HepG2 (cell line): ENCODE results near the gene HYLS1. TPM values are rescaled to one million over a fixed set of nuclear protein-coding genes. Genes with fewer than 3 reads are reported as not detected.

ENCODE experiments used
- ATAC-seq: fragments of 200-7000 bp; cut with Tn5 transposase; 3 replicates; pipeline ENCODE4 v1.9.1; 2020; ENCODE audit warnings: mild to moderate bottlenecking, moderate library complexity
- Bru-seq: library from RNA; stranded (reverse); fragments of 400-500 nt; gene quantifications from one replicate; lab custom pipeline; 2021; lab: Mats Ljungman, UMichigan
- BruChase-seq, 2 experiments: library from RNA; stranded (reverse); fragments of 400-500 nt; gene quantifications; one replicate each; lab custom pipeline; 2021; lab: Mats Ljungman, UMichigan
- BruUV-seq: library from RNA; stranded (reverse); fragments of 400-500 nt; replicated peaks from 2 replicates; lab custom pipeline; 2021; lab: Mats Ljungman, UMichigan
- CTCF ChIA-PET: fragments of 300-600 bp; formaldehyde crosslinking; extraction: SDS; loops from one replicate; lab custom pipeline; 2021; ENCODE audit warnings: low total read pairs, inconsistent platforms, low intra/inter-chr PET ratio; lab: Yijun Ruan, JAX
- POLR2A ChIA-PET: fragments of 350-600 bp; sonication (Branson Sonifier 250); formaldehyde crosslinking; loops from one replicate; lab custom pipeline; 2020; ENCODE audit warnings: antibody characterized with exemption, inconsistent platforms; lab: Yijun Ruan, JAX
- DNase-seq: peaks from one replicate; pipeline ENCODE4 v3.0.0-alpha.2; 2015; ENCODE audit warnings: low spot score
- FAIRE-seq: peaks from 3 replicates; lab custom pipeline; 2011; peaks lifted over from hg19 to GRCh38; lab: Jason Lieb, UNC
- H2AFZ ChIP-seq: one replicate; pipeline ENCODE4 v1.6.1; 2011; ENCODE audit warnings: low read length, inconsistent platforms
- H3K27ac ChIP-seq: fragments of 300-600 bp; 3 replicates; pipeline ENCODE4 v1.8.0; 2011; ENCODE audit warnings: mixed run types, mild to moderate bottlenecking, mixed read lengths, low read length, inconsistent platforms; ENCODE audit not compliant: insufficient read depth; ENCODE audit errors: extremely low read length
- H3K27me3 ChIP-seq, 2 experiments: fragments of 200-600 bp in 1 of 2; 2 replicates in 1 of 2; 3 replicates in 1 of 2; pipeline versions ENCODE4 v1.6.0 to v1.8.0; 2011; ENCODE audit warnings: low read length in 2 of 2, mild to moderate bottlenecking in 2 of 2, moderate library complexity in 2 of 2, inconsistent platforms in 1 of 2; ENCODE audit not compliant: insufficient read depth in 2 of 2, control insufficient read depth in 1 of 2
- H3K36me3 ChIP-seq, 2 experiments: fragments of 200-600 bp in 1 of 2; replicated peaks in 1 of 2; 2 replicates in 1 of 2; 3 replicates in 1 of 2; pipeline versions ENCODE4 v1.5.1 to v1.8.0; 2011; ENCODE audit warnings: low read length in 2 of 2, inconsistent platforms in 1 of 2; ENCODE audit not compliant: insufficient read depth in 2 of 2, control insufficient read depth in 1 of 2
- H3K4me1 ChIP-seq: 2 replicates; pipeline ENCODE4 v1.5.1; 2012; ENCODE audit warnings: low read length, inconsistent platforms; ENCODE audit not compliant: insufficient read depth
- H3K4me2 ChIP-seq: 2 replicates; pipeline ENCODE4 v1.6.0; 2011; ENCODE audit warnings: low read depth, low read length, inconsistent platforms
- H3K4me3 ChIP-seq, 3 experiments: fragments of 200-600 bp in 1 of 3; sonication (generic), shearing (Covaris generic) in 1 of 3; replicated peaks in 1 of 3; 2 replicates each; pipeline ENCODE4 v1.5.1; 2011 to 2016; ENCODE audit warnings: low read length in 3 of 3, inconsistent platforms in 2 of 3, low read depth in 2 of 3, mild to moderate bottlenecking in 2 of 3, control low read depth in 1 of 3, mixed read lengths in 1 of 3; ENCODE audit not compliant: insufficient read depth in 1 of 3
- H3K79me2 ChIP-seq: one replicate; pipeline ENCODE4 v1.6.1; 2011; ENCODE audit warnings: low read length, inconsistent platforms; ENCODE audit not compliant: insufficient read depth
- H3K9ac ChIP-seq: 2 replicates; pipeline ENCODE4 v1.6.0; 2011; ENCODE audit warnings: mild to moderate bottlenecking, low read depth, low read length, inconsistent platforms; ENCODE audit not compliant: insufficient read depth
- H3K9me3 ChIP-seq: 2 replicates; pipeline ENCODE4 v1.5.1; 2012; ENCODE audit warnings: mild to moderate bottlenecking, low read length
- H4K20me1 ChIP-seq: 2 replicates; pipeline ENCODE4 v1.6.0; 2011; ENCODE audit warnings: inconsistent platforms, mild to moderate bottlenecking, low read length, moderate library complexity; ENCODE audit not compliant: insufficient read depth
- CHCHD3 ChIP-seq: sonication (generic); formaldehyde crosslinking; IDR thresholded peaks from 2 replicates; pipeline ENCODE4 v1.8.0; 2022; ENCODE audit warnings: mild to moderate bottlenecking, missing genetic modification reagents, moderate library complexity
- ELF3 ChIP-seq: IDR thresholded peaks from 2 replicates; pipeline ENCODE4 v1.6.1; 2016; ENCODE audit warnings: missing genetic modification reagents, missing compliant biosample characterization
- GFI1 ChIP-seq: sonication (generic); formaldehyde crosslinking; IDR thresholded peaks from 2 replicates; pipeline ENCODE4 v1.5.0; 2020; ENCODE audit warnings: missing genetic modification reagents, mild to moderate bottlenecking, borderline replicate concordance
- HNRNPLL ChIP-seq: fragments of 200-400 bp; formaldehyde crosslinking; IDR thresholded peaks from 2 replicates; pipeline ENCODE4 v1.6.1; 2017; ENCODE audit warnings: mild to moderate bottlenecking, low read depth, low read length; ENCODE audit not compliant: poor library complexity, severe bottlenecking
- KAT7 ChIP-seq: IDR thresholded peaks from 2 replicates; pipeline ENCODE4 v1.6.1; 2018; ENCODE audit warnings: borderline replicate concordance, missing compliant biosample characterization
- KLF12 ChIP-seq: sonication (generic); formaldehyde crosslinking; IDR thresholded peaks from 2 replicates; pipeline ENCODE4 v1.4.0; 2020; ENCODE audit warnings: missing genetic modification reagents, borderline replicate concordance
- RNF2 ChIP-seq: fragments of 450-650 bp; conservative IDR thresholded peaks from 2 replicates; pipeline ENCODE4 v1.6.1; 2016; ENCODE audit warnings: low read depth
- SNAI1 ChIP-seq: sonication (generic); formaldehyde crosslinking; IDR thresholded peaks from 2 replicates; pipeline ENCODE4 v1.5.0; 2020; ENCODE audit warnings: mild to moderate bottlenecking, missing genetic modification reagents, borderline replicate concordance
- SOX6 ChIP-seq, 2 experiments: fragments of 450-650 bp in 1 of 2; sonication (generic) in 1 of 2; formaldehyde crosslinking in 1 of 2; IDR thresholded peaks; 2 replicates each; pipeline versions ENCODE4 v1.4.0 to v1.6.1; 2017 to 2020; ENCODE audit warnings: antibody characterized with exemption in 1 of 2, mild to moderate bottlenecking in 1 of 2, missing genetic modification reagents in 1 of 2
- SYNCRIP ChIP-seq: fragments of 200-400 bp; formaldehyde crosslinking; IDR thresholded peaks from 2 replicates; pipeline ENCODE4 v1.6.1; 2018; ENCODE audit warnings: mild to moderate bottlenecking, low read depth, low read length; ENCODE audit not compliant: insufficient read depth
- ZNF230 ChIP-seq: sonication (generic); formaldehyde crosslinking; IDR thresholded peaks from 2 replicates; pipeline ENCODE4 v1.4.0; 2020; ENCODE audit warnings: mild to moderate bottlenecking, missing genetic modification reagents
- ZNF572 ChIP-seq: sonication (generic); formaldehyde crosslinking; IDR thresholded peaks from 2 replicates; pipeline ENCODE4 v1.5.1; 2020; ENCODE audit warnings: mild to moderate bottlenecking, missing genetic modification reagents
- ZNF883 ChIP-seq: sonication (generic); formaldehyde crosslinking; IDR thresholded peaks from 2 replicates; pipeline ENCODE4 v1.5.1; 2020; ENCODE audit warnings: mild to moderate bottlenecking, missing genetic modification reagents; ENCODE audit errors: not compliant biosample characterization
- WGBS: methylation state at CpG from one replicate; pipeline ENCODE4 v1.1.6; 2017; ENCODE audit warnings: low lambda C conversion rate; 5-methylcytosine and 5-hydroxymethylcytosine counted together
- in situ Hi-C: cut with HindIII; loops from 2 replicates; pipeline ENCODE4 v1.10.0; 2017; ENCODE audit warnings: low pct_unique_long_range_greater_than_20kb; ENCODE audit not compliant: extremely low pct_ligation_motif_present
- intact Hi-C: fragments of 100-400 bp; cut with micrococcal nuclease; formaldehyde crosslinking; loops from one replicate; pipeline ENCODE4 v1.10.0; 2022; ENCODE audit not compliant: unreplicated experiment
- long read RNA-seq, 2 experiments: library from RNA in 1 of 2; library from polyadenylated mRNA in 1 of 2; stranded (forward) in 1 of 2; unstranded in 1 of 2; transcript quantifications; one replicate each; pipeline ENCODE4 v2.0.0, GENCODE V29; 2019 to 2022
- polyA minus RNA-seq, 3 experiments: library from RNA; depleted of rRNA, polyadenylated mRNA; stranded (reverse); fragments of >200 nt; gene quantifications; 2 replicates each; pipeline ENCODE4 v1.2.3, GENCODE V29; 2011; ENCODE audit warnings: low replicate concordance in 1 of 3
- polyA plus RNA-seq, 8 experiments: library from polyadenylated mRNA; depleted of rRNA in 3 of 8; stranded (reverse) in 7 of 8; unstranded in 1 of 8; fragments of >200 nt; fragmentation: Illumina TruSeq in 4 of 8; extraction: Trizol in 4 of 8; gene quantifications; 2 replicates each; pipeline versions ENCODE4 v1.2.1 to v1.2.3, GENCODE V29; 2011 to 2016; ENCODE audit warnings: low read depth in 4 of 8, missing spikeins in 1 of 8, mixed read lengths in 1 of 8; ENCODE audit not compliant: insufficient read depth in 1 of 8
- total RNA-seq, 5 experiments: library from RNA; depleted of rRNA; stranded (reverse); fragments of >200 nt; fragmentation: Illumina TruSeq; extraction: Trizol; gene quantifications; 2 replicates each; pipeline ENCODE4 v1.2.3, GENCODE V29; 2016; ENCODE audit warnings: low read depth in 1 of 5
- TF ChIP-seq, protein P1 (sequence below): sonication (generic); formaldehyde crosslinking; IDR thresholded peaks from 2 replicates; pipeline ENCODE4 v1.5.0; 2020; ENCODE audit warnings: missing genetic modification reagents, mild to moderate bottlenecking, borderline replicate concordance

The HYLS1 gene, protein sequence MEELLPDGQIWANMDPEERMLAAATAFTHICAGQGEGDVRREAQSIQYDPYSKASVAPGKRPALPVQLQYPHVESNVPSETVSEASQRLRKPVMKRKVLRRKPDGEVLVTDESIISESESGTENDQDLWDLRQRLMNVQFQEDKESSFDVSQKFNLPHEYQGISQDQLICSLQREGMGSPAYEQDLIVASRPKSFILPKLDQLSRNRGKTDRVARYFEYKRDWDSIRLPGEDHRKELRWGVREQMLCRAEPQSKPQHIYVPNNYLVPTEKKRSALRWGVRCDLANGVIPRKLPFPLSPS
- total RNA-seq (2016; rRNA removed; fragmentation: Illumina TruSeq; extraction: Trizol) (3.8 and 5.6 TPM in 2 replicates), polyA plus RNA-seq (2011; rRNA removed) (1.1 and 1.3 TPM in 2 replicates), polyA minus RNA-seq (2011; rRNA and poly(A)+ RNA removed; ENCODE audit: low replicate concordance) (0.50 TPM in 1 of 2 replicates, not detected in the other), Bru-seq, nascent RNA (percentile 53 among the genes with signal in this experiment), BruChase-seq, experiment 1, labeled RNA remaining after a 6-hour chase (percentile 30 among the genes with signal in this experiment), BruChase-seq, experiment 2, labeled RNA remaining after a 2-hour chase (percentile 39 among the genes with signal in this experiment)
- total RNA-seq (2016; cell fraction: cytosol; rRNA removed; fragmentation: Illumina TruSeq; extraction: Trizol; ENCODE audit: low read depth), result 1.1 and 1.3 TPM in 2 replicates
- 3.8 and 5.5 TPM in 2 replicates for total RNA-seq (2016; cell fraction: insoluble cytoplasmic fraction; rRNA removed; fragmentation: Illumina TruSeq; extraction: Trizol)
- 2.0 and 2.2 TPM in 2 replicates for total RNA-seq (2016; cell fraction: membrane; rRNA removed; fragmentation: Illumina TruSeq; extraction: Trizol)
- 2.1 and 2.5 TPM in 2 replicates for total RNA-seq (2016; cell fraction: nucleus; rRNA removed; fragmentation: Illumina TruSeq; extraction: Trizol)
- 0.62 and 0.85 TPM in 2 replicates for polyA plus RNA-seq (2011; cell fraction: cytosol; rRNA removed)
- polyA plus RNA-seq (2011; cell fraction: nucleus; rRNA removed), result 0.47 and 0.52 TPM in 2 replicates
- 1.3 and 1.4 TPM in 2 replicates for polyA plus RNA-seq (2012)
- polyA plus RNA-seq (2016; cell fraction: cytosol; fragmentation: Illumina TruSeq; extraction: Trizol; ENCODE audit: low read depth), result 0.41 and 0.57 TPM in 2 replicates
- polyA plus RNA-seq (2016; cell fraction: insoluble cytoplasmic fraction; fragmentation: Illumina TruSeq; extraction: Trizol; ENCODE audit: low read depth), result 4.5 and 6.0 TPM in 2 replicates
- polyA plus RNA-seq (2016; cell fraction: membrane; fragmentation: Illumina TruSeq; extraction: Trizol; ENCODE audit: low read depth), result 0.76 and 0.81 TPM in 2 replicates
- polyA plus RNA-seq (2016; cell fraction: nucleus; fragmentation: Illumina TruSeq; extraction: Trizol; ENCODE audit: insufficient read depth, low read depth), result 2.4 and 2.9 TPM in 2 replicates
- polyA minus RNA-seq (2011; cell fraction: cytosol; rRNA and poly(A)+ RNA removed), result 0.44 TPM in 1 of 2 replicates, not detected in the other
- polyA minus RNA-seq (2011; cell fraction: nucleus; rRNA and poly(A)+ RNA removed), result 0.90 and 1.5 TPM in 2 replicates
- long read RNA-seq, experiment 1, partial matches to known transcripts, result 0 of 1 reads
- long read RNA-seq, experiment 1, other reads (novel, unspliced or antisense), result 0 of 1 reads
- long read RNA-seq, experiment 2, partial matches to known transcripts, result 0 of 6 reads
- long read RNA-seq, experiment 2, other reads (novel, unspliced or antisense), result 2 of 6 reads

DNA sequence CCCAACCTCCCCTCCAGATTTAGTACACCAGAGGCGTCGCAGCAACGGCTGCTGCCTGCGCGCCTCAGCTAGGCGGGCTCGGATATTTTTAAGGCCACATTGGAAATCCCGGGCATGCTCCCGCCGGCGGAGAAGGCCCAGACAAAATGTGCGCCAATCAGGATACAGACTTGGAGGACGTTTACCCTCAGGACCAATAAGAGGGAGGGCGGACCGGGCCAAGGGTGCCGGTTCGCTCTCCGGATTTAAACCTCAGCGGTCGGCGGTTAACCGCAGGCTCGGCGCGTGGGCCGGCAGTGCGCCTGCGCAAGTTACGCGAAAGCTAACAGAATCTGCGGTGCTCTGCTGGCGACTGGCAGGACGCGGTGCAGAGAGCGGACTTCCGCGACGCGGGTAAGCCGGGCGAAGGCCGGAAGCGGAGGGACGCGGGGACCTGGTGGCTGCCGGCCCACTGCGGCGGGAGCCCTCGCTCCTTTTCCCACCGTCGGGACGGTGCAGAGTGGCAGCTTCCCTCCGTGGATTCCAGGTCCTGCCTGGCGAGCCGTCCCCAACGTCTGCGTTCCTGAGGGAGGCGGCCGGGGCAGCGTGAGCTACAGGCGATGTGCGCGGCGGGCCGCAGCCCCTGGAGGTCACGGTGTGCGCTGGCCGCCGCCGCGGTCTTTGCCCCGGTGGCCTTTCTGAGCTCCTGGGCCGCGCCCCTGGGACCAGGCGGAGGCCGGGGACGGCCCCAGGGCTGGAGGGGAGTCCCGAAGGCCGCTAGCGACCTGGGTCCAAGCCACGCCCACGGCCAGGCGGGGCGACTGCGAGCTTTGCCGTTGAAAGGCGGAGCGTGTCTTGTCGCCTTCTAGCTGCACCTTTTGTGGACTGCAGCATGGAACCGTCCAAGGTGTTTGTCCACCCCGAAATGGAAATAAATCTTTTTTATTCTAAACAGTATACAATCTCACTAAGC, at the start of gene HYLS1:
Gene HYLS1 (plus strand): TSS at position 296 of the 952 bp plus-strand sequence. CDS start 11,701 bp downstream, outside the sequence.
- CTCF ChIA-PET, result no interaction called here
- no peak within 1 kb of the TSS for H2AFZ ChIP-seq
- DNase-seq, result peak; percentile 72
- peak within 1 kb of the TSS; percentile 76 for H3K9ac ChIP-seq
- no peaks in the 10 kb centered on the region for H3K9me3 ChIP-seq
- no peaks in the 10 kb centered on the region; a peak in 1 of 5 replicates for H3K36me3 ChIP-seq
- no peaks in the 10 kb centered on the region for H3K27me3 ChIP-seq
- 62% methylated on average over 49 of the region's 91 CpGs for WGBS
- H3K4me2 ChIP-seq, result peak within 1 kb of the TSS; percentile 69
- H3K4me3 ChIP-seq, result peak within 1 kb of the TSS; percentile 65 to 78 (median 73)
- ATAC-seq, result peak; percentile 95
- FAIRE-seq, result peak; percentile 50
- no peaks in the 10 kb centered on the region for H4K20me1 ChIP-seq
- BruUV-seq, result TSS peak; percentile 65
- POLR2A ChIA-PET, result interaction anchor here (0.9 to 1.6 kb wide), 7 partner anchors 8 to 1141 kb away, joined by 3 to 17 read pairs (median 5); partner anchors contain the start of genes EI24, PUS3 and STT3A
- H3K79me2 ChIP-seq, result no peaks in the 10 kb centered on the region
- H3K4me1 ChIP-seq, result peaks cover 38% of the 10 kb centered on the region
- in situ Hi-C loops (no loop called here), intact Hi-C loops (no loop called here)
- peak within 1 kb of the TSS; percentile 89 for H3K27ac ChIP-seq
- TF ChIP-seq CHCHD3 (CRISPR knock-in tag) (peak; percentile 90; the same call in 1 of the 2 replicates), GFI1 (CRISPR knock-in tag) (peak; percentile 23; the same call in 1 of the 2 replicates), ZNF883 (CRISPR knock-in tag) (peak; percentile 39), KLF12 (CRISPR knock-in tag) (no peak), HNRNPLL (peak; percentile 100), SYNCRIP (no peak), ZNF572 (CRISPR knock-in tag) (no peak), SNAI1 (CRISPR knock-in tag) (no peak), ELF3 (CRISPR knock-in tag) (peak; percentile 34; the same call in 1 of the 2 replicates), SOX6 (IDR thresholded peaks at IDR 0.05) (no peak), SOX6 (CRISPR knock-in tag; IDR thresholded peaks at IDR 0.05) (peak; percentile 38; the same call in 1 of the 2 replicates), KAT7 (CRISPR knock-in tag) (0 out of 2 replicates have a peak, but pooled peaks have one; percentile 41), RNF2 (peak; percentile 74), ZNF230 (CRISPR knock-in tag) (no peak)
- TF ChIP-seq, protein P1, sequence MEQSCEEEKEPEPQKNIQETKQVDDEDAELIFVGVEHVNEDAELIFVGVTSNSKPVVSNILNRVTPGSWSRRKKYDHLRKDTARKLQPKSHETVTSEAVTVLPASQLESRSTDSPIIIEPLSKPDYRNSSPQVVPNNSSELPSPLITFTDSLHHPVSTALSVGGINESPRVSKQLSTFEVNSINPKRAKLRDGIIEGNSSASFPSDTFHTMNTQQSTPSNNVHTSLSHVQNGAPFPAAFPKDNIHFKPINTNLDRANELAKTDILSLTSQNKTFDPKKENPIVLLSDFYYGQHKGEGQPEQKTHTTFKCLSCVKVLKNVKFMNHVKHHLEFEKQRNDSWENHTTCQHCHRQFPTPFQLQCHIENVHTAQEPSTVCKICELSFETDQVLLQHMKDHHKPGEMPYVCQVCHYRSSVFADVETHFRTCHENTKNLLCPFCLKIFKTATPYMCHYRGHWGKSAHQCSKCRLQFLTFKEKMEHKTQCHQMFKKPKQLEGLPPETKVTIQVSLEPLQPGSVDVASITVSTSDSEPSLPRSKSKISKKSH (CRISPR knock-in tag), result 0 out of 2 replicates have a peak, but pooled peaks have one; percentile 15
